Astrocyte of the spinal cord (primary cell): ENCODE data around the gene MRPL50.

ENCODE experiments used
- DNase-seq: peaks from one replicate; pipeline ENCODE4 v3.0.0; 2011; ENCODE audit warnings: low read depth, low spot score
- H3K4me3 ChIP-seq: 2 replicates; pipeline ENCODE4 v1.5.1; 2011; ENCODE audit warnings: low read depth, mild to moderate bottlenecking, low read length, moderate library complexity
- in situ Hi-C: cut with HindIII; loops from 2 replicates; pipeline ENCODE4 v1.10.0; 2017; ENCODE audit warnings: low sequenced_read_pairs
- TF ChIP-seq, protein P1 (sequence below): IDR thresholded peaks from 2 replicates; pipeline ENCODE4 v1.5.1; 2012; ENCODE audit warnings: low read depth, mild to moderate bottlenecking, low read length, inconsistent platforms

MRPL50 gene

DNA sequence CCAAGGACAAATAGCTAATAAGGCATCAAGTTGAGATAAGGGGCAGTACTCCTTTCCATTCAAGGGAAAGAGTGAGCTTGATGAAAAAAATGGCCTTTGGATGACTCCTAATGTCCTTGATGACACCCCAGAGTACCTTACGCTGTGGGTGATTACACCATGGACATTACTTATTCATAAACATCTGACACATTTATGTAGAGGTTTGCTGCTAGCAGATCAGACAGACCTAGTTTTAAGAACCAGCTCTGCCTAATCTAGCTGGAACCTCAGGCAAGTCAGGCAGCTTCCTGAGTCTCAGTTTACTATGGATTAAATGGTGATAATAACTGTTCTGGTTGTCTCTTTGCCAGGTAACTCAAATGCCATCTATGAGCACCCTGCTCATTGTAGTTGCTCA lies 34.3 kb upstream of the MRPL50 start:
- in situ Hi-C loops = no loop called here
- TF ChIP-seq, protein P1, sequence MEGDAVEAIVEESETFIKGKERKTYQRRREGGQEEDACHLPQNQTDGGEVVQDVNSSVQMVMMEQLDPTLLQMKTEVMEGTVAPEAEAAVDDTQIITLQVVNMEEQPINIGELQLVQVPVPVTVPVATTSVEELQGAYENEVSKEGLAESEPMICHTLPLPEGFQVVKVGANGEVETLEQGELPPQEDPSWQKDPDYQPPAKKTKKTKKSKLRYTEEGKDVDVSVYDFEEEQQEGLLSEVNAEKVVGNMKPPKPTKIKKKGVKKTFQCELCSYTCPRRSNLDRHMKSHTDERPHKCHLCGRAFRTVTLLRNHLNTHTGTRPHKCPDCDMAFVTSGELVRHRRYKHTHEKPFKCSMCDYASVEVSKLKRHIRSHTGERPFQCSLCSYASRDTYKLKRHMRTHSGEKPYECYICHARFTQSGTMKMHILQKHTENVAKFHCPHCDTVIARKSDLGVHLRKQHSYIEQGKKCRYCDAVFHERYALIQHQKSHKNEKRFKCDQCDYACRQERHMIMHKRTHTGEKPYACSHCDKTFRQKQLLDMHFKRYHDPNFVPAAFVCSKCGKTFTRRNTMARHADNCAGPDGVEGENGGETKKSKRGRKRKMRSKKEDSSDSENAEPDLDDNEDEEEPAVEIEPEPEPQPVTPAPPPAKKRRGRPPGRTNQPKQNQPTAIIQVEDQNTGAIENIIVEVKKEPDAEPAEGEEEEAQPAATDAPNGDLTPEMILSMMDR = no peak
- H3K4me3 ChIP-seq = no peak overlapping the region
- DNase-seq = no peak

DNA sequence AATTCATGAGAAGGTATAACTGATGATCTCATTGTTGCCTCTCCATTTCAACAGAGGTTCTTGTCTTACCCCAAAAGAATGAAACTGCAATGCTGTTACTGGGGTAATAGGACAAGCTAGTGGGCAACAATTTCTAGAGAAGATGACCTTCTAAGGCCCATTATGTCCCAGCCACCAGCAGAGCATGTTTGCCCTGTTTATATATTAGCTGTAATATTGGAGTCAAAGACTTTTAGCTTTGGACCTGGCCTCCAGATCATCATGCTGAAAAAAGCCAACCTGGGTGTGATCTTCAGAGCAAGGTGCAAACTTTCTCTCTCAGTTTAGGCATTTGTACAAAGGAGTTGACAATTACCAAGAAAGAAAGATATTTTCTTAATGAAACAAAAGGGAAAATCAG lies 33.8 kb upstream of the MRPL50 start:
- H3K4me3 ChIP-seq = no peak overlapping the region
- TF ChIP-seq, protein P1 = no peak
- DNase-seq = no peak
- in situ Hi-C loops = no loop called here

DNA sequence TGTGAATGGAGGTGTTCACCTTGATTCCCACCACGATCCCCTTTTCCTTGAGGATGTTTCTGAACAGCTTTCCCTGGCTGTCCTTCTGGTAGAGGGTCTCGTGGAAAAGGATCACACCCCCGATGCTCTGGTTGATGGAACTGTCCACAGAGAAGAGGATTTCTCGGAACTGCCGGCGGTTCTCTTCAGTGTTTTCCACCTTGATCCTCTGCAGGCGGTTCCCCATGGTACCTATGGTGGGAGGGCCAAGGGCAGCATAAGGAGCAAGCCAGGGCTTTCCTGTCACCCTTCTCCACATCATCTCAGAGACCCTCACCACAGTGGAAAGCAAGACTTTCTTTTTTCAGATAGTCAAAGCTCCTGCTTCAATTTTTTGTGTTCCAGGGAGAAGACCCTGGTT lies 31.3 kb upstream of the MRPL50 start:
- no peak overlapping the region for H3K4me3 ChIP-seq
- TF ChIP-seq, protein P1 = no peak
- no peak for DNase-seq
- in situ Hi-C loops = no loop called here

DNA sequence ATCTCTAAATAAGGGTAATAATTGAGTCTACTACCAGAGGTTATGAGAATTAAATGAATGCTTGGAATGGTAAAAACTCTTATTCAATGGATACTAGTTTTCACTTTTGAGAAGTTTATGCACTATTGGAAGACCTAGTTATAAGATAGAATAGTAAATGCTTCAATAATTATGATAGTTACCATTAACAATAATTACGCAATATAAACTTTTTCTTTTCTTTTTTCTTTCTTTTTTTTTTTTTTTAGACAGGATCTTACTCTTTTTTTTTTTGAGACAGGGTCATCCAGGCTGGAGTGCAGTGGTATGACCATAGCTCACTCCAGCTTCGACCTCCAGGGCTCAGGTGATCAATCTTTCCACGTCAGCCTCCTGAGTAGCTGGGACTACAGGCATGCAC lies 30.5 kb upstream of the MRPL50 start:
- no peak overlapping the region for H3K4me3 ChIP-seq
- in situ Hi-C loops = no loop called here
- no peak for DNase-seq
- TF ChIP-seq, protein P1 = no peak

DNA sequence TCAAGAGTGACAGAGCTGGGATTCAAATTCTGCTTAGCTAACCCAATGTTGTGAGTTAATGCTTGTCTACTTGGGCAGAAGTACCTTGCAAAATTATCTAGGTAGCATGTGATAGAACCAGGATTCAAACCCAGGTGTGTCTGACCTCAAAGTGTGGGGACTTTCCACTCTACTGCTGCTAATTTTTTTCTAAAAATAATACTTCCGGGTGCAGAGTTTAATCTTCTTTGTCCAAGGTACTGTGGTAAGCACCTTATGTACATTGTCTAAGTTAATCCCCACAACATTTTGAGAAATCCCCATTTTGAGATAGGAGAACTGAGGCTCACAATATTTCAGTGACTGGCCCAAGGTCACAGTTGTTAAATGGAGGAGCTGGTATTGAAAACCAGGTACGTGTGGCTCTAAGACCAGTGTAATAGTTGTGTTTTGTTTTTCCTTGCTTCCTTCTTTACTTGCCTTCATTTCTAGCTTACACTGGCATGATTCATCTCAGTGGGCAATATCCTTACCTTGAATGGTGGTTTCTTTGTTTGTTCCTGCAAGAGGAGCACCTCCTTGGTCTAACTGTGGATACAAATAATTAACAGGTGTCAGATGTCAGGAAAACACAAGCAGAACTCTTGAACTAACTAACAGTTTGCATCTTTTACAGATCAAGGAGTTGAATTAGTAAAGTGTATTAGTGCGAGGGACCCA lies 29.7 kb upstream of the MRPL50 start:
- DNase-seq = no peak
- TF ChIP-seq, protein P1 = no peak
- no peak overlapping the region for H3K4me3 ChIP-seq
- in situ Hi-C loops = no loop called here

DNA sequence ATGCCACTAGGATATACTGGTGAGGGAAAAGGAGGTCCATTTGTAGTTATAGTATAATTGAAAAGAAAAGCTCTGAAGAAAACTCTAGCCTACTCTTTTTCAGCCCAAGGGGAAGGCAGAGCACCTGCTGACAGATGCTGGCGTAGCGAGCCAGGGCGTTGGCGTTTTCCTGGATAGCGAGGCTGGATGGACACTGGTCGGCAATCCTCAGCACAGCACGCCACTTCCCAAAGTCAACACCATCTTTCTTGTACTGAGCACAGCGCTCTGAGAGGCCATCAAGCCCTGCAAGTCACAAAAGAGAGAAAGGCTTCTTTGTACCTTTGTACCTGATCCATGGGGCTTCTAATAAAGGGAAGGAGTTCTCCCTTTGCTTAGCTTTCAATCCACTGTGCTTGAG lies 28.9 kb upstream of the MRPL50 start:
- in situ Hi-C loops = no loop called here
- no peak overlapping the region for H3K4me3 ChIP-seq
- TF ChIP-seq, protein P1 = no peak
- DNase-seq = no peak
